ENCODE results near the gene RAC3.

DNA sequence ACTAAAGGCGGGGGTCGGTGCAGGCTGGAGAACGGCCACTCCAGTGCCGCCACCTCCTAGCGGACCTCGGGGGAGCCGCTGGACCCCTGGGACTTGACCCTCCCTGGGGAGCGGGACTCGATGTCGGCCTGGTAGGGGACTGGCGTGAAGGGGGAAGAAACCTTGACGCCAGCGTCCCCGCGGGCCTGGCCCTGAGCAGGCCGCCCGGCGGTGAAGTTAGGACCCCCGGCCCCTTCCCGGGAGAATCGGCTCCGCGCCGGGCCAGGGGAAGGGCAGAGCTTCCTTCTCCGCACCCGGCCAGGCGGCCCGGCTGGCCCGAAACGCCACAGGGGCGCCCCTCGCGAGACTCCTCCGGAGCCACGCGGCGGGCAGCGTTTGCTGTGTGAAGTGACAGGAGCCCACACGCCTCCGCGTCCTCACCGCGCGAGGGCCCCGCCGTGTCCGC, 33.7 kb downstream of the RAC3 start:
- TF ChIP-seq, protein P1, sequence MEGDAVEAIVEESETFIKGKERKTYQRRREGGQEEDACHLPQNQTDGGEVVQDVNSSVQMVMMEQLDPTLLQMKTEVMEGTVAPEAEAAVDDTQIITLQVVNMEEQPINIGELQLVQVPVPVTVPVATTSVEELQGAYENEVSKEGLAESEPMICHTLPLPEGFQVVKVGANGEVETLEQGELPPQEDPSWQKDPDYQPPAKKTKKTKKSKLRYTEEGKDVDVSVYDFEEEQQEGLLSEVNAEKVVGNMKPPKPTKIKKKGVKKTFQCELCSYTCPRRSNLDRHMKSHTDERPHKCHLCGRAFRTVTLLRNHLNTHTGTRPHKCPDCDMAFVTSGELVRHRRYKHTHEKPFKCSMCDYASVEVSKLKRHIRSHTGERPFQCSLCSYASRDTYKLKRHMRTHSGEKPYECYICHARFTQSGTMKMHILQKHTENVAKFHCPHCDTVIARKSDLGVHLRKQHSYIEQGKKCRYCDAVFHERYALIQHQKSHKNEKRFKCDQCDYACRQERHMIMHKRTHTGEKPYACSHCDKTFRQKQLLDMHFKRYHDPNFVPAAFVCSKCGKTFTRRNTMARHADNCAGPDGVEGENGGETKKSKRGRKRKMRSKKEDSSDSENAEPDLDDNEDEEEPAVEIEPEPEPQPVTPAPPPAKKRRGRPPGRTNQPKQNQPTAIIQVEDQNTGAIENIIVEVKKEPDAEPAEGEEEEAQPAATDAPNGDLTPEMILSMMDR (IDR thresholded peaks at IDR 0.05): no peak
- TF ChIP-seq POLR2A (IDR thresholded peaks at IDR 0.05): no peak

All from tibial nerve (tissue), 3 donors.